ENCODE data around the gene MAD1L1. TPM values are rescaled to one million over a fixed set of nuclear protein-coding genes. Genes with fewer than 3 reads are reported as not detected.
A peak's percentile ranks its signal among the peaks of the same experiment; 100 is the strongest.

MAD1L1 gene
- total RNA-seq, 1 experiment from 2014 or later = 63.0 TPM

- DNase-seq = peak; percentile 97
- H3K27me3 ChIP-seq (ENCODE audit: control insufficient read depth, insufficient read depth, low read length) = no peaks in the 10 kb centered on the region
- peaks cover 24% of the 10 kb centered on the region for H3K36me3 ChIP-seq (replicated peaks; ENCODE audit: control insufficient read depth, insufficient read depth, low read length)
- H3K4me3 ChIP-seq (ENCODE audit: insufficient read depth, low read depth, low read length) = peak within 1 kb of the TSS; percentile 87
Measured at GRCh38 chr7:2241580-2242540, 9.1 kb upstream of the MAD1L1 start, which contains the start of the genes MRM2 and NUDT1. MRM2 (minus strand) TSS chr7:2242205; CDS start chr7:2242169, 36 bp downstream. NUDT1 (plus strand) TSS chr7:2242226; CDS start chr7:2244575, 2,349 bp downstream.

- Histone ChIP-seq H3K27me3 (ENCODE audit: control insufficient read depth, insufficient read depth, low read length) (no peaks in the 10 kb centered on the region), H3K36me3 (replicated peaks; ENCODE audit: control insufficient read depth, insufficient read depth, low read length) (peaks cover 32% of the 10 kb centered on the region), H3K4me3 (ENCODE audit: insufficient read depth, low read depth, low read length) (no peak overlapping the region)
- no peak for DNase-seq
Measured at GRCh38 chr7:2239242-2239641, 6.5 kb upstream of the MAD1L1 start.

- peaks cover 32% of the 10 kb centered on the region for H3K36me3 ChIP-seq (replicated peaks; ENCODE audit: control insufficient read depth, insufficient read depth, low read length)
- no peak for DNase-seq
Measured at GRCh38 chr7:2237109-2237602, 4.4 kb upstream of the MAD1L1 start.

GRCh38 chr7:2233926-2234325, 1.2 kb upstream of the MAD1L1 start:
- Histone ChIP-seq H3K27me3 (ENCODE audit: control insufficient read depth, insufficient read depth, low read length) (no peaks in the 10 kb centered on the region), H3K4me3 (ENCODE audit: insufficient read depth, low read depth, low read length) (no peak overlapping the region), H3K36me3 (replicated peaks; ENCODE audit: control insufficient read depth, insufficient read depth, low read length) (peaks cover 36% of the 10 kb centered on the region)
- no peak for DNase-seq

More at GRCh38 chr7:2237109-2237602, 4.4 kb upstream of the MAD1L1 start:
- no peaks in the 10 kb centered on the region for H3K27me3 ChIP-seq (ENCODE audit: control insufficient read depth, insufficient read depth, low read length)
- no peak overlapping the region for H3K4me3 ChIP-seq (ENCODE audit: insufficient read depth, low read depth, low read length)

- Histone ChIP-seq H3K36me3 (replicated peaks; ENCODE audit: control insufficient read depth, insufficient read depth, low read length) (peaks cover 29% of the 10 kb centered on the region), H3K4me3 (ENCODE audit: insufficient read depth, low read depth, low read length) (peak overlapping the region; percentile 85), H3K27me3 (ENCODE audit: control insufficient read depth, insufficient read depth, low read length) (no peaks in the 10 kb centered on the region)
- peak; percentile 91 for DNase-seq
Measured at GRCh38 chr7:2231992-2232765, 566 bp downstream of the MAD1L1 start.

GRCh38 chr7:2230882-2231281, 1.9 kb downstream of the MAD1L1 start:
- Histone ChIP-seq H3K36me3 (replicated peaks; ENCODE audit: control insufficient read depth, insufficient read depth, low read length) (peaks cover 30% of the 10 kb centered on the region), H3K4me3 (ENCODE audit: insufficient read depth, low read depth, low read length) (no peak overlapping the region), H3K27me3 (ENCODE audit: control insufficient read depth, insufficient read depth, low read length) (no peaks in the 10 kb centered on the region)
- DNase-seq = no peak

GRCh38 chr7:2230226-2230625, 2.5 kb downstream of the MAD1L1 start:
- peaks cover 30% of the 10 kb centered on the region for H3K36me3 ChIP-seq (replicated peaks; ENCODE audit: control insufficient read depth, insufficient read depth, low read length)
- H3K4me3 ChIP-seq (ENCODE audit: insufficient read depth, low read depth, low read length) = no peak overlapping the region
- H3K27me3 ChIP-seq (ENCODE audit: control insufficient read depth, insufficient read depth, low read length) = no peaks in the 10 kb centered on the region
- DNase-seq = no peak

- DNase-seq = no peak
- H3K27me3 ChIP-seq (ENCODE audit: control insufficient read depth, insufficient read depth, low read length) = no peaks in the 10 kb centered on the region
- H3K4me3 ChIP-seq (ENCODE audit: insufficient read depth, low read depth, low read length) = no peak overlapping the region
- H3K36me3 ChIP-seq (replicated peaks; ENCODE audit: control insufficient read depth, insufficient read depth, low read length) = peaks cover 27% of the 10 kb centered on the region
Measured at GRCh38 chr7:2229467-2229866, 3.3 kb downstream of the MAD1L1 start.

GRCh38 chr7:2228921-2229320, 3.8 kb downstream of the MAD1L1 start:
- Histone ChIP-seq H3K36me3 (replicated peaks; ENCODE audit: control insufficient read depth, insufficient read depth, low read length) (peaks cover 28% of the 10 kb centered on the region), H3K27me3 (ENCODE audit: control insufficient read depth, insufficient read depth, low read length) (no peaks in the 10 kb centered on the region)

GRCh38 chr7:2227699-2228098, 5.0 kb downstream of the MAD1L1 start:
- peak; percentile 39 for DNase-seq
- H3K27me3 ChIP-seq (ENCODE audit: control insufficient read depth, insufficient read depth, low read length) = no peaks in the 10 kb centered on the region
- peaks cover 30% of the 10 kb centered on the region for H3K36me3 ChIP-seq (replicated peaks; ENCODE audit: control insufficient read depth, insufficient read depth, low read length)
- no peak overlapping the region for H3K4me3 ChIP-seq (ENCODE audit: insufficient read depth, low read depth, low read length)

More at GRCh38 chr7:2228921-2229320, 3.8 kb downstream of the MAD1L1 start:
- DNase-seq = no peak
- no peak overlapping the region for H3K4me3 ChIP-seq (ENCODE audit: insufficient read depth, low read depth, low read length)

- Histone ChIP-seq H3K27me3 (ENCODE audit: control insufficient read depth, insufficient read depth, low read length) (no peaks in the 10 kb centered on the region), H3K4me3 (ENCODE audit: insufficient read depth, low read depth, low read length) (no peak overlapping the region), H3K36me3 (replicated peaks; ENCODE audit: control insufficient read depth, insufficient read depth, low read length) (peaks cover 37% of the 10 kb centered on the region)
- no peak for DNase-seq
Measured at GRCh38 chr7:2225830-2226229, 6.9 kb downstream of the MAD1L1 start.

GRCh38 chr7:2225336-2225735, 7.4 kb downstream of the MAD1L1 start:
- Histone ChIP-seq H3K4me3 (ENCODE audit: insufficient read depth, low read depth, low read length) (no peak overlapping the region), H3K27me3 (ENCODE audit: control insufficient read depth, insufficient read depth, low read length) (no peaks in the 10 kb centered on the region), H3K36me3 (replicated peaks; ENCODE audit: control insufficient read depth, insufficient read depth, low read length) (peaks cover 36% of the 10 kb centered on the region)
- peak; percentile 36 for DNase-seq

GRCh38 chr7:2224934-2225333, 7.8 kb downstream of the MAD1L1 start:
- peaks cover 32% of the 10 kb centered on the region for H3K36me3 ChIP-seq (replicated peaks; ENCODE audit: control insufficient read depth, insufficient read depth, low read length)
- no peaks in the 10 kb centered on the region for H3K27me3 ChIP-seq (ENCODE audit: control insufficient read depth, insufficient read depth, low read length)
- no peak overlapping the region for H3K4me3 ChIP-seq (ENCODE audit: insufficient read depth, low read depth, low read length)
- peak; percentile 28 for DNase-seq

- Histone ChIP-seq H3K4me3 (ENCODE audit: insufficient read depth, low read depth, low read length) (no peak overlapping the region), H3K36me3 (replicated peaks; ENCODE audit: control insufficient read depth, insufficient read depth, low read length) (peaks cover 28% of the 10 kb centered on the region), H3K27me3 (ENCODE audit: control insufficient read depth, insufficient read depth, low read length) (no peaks in the 10 kb centered on the region)
- no peak for DNase-seq
Measured at GRCh38 chr7:2224491-2224928, 8.2 kb downstream of the MAD1L1 start.

Data from H7 (cell line).